Measurements from ENCODE around the gene ZBTB7C. TPM values are rescaled to one million over a fixed set of nuclear protein-coding genes. Genes with fewer than 3 reads are reported as not detected.

ZBTB7C gene
- total RNA-seq, 2 experiments from 2014 or later = 0.81 to 0.95 TPM

GRCh38 chr18:48133671-48134251, 275.4 kb downstream of the ZBTB7C start:
- Mint-ChIP-seq H3K27ac (no peak overlapping the region), H3K36me3 (ENCODE audit: low read depth) (no peaks in the 10 kb centered on the region), H3K27me3 (peaks cover 82% of the 10 kb centered on the region), H3K4me3 (no peak overlapping the region), H3K9me3 (no peaks in the 10 kb centered on the region), H3K4me1 (peaks cover 45% of the 10 kb centered on the region)
- POLR2A ChIA-PET = interaction anchor here (0.6 kb wide), 1 partner anchor 121 kb away, joined by 4 read pairs; no protein-coding TSS in a partner anchor
- CTCF ChIA-PET = no interaction called here
- DNase-seq = no peak

GRCh38 chr18:48132797-48133655, 276.2 kb downstream of the ZBTB7C start:
- DNase-seq = no peak
- Mint-ChIP-seq H3K27me3 (peaks cover 80% of the 10 kb centered on the region), H3K27ac (no peak overlapping the region), H3K9me3 (no peaks in the 10 kb centered on the region), H3K36me3 (ENCODE audit: low read depth) (no peaks in the 10 kb centered on the region), H3K4me3 (no peak overlapping the region), H3K4me1 (peaks cover 39% of the 10 kb centered on the region)
- CTCF ChIA-PET = no interaction called here
- POLR2A ChIA-PET = interaction anchor here (0.6 kb wide), 1 partner anchor 122 kb away, joined by 4 read pairs; no protein-coding TSS in a partner anchor

- Mint-ChIP-seq H3K4me1 (peaks cover 26% of the 10 kb centered on the region), H3K9me3 (no peaks in the 10 kb centered on the region), H3K4me3 (no peak overlapping the region), H3K36me3 (ENCODE audit: low read depth) (no peaks in the 10 kb centered on the region), H3K27me3 (peaks cover 74% of the 10 kb centered on the region), H3K27ac (no peak overlapping the region)
- ChIA-PET POLR2A (no interaction called here), CTCF (no interaction called here)
- no peak for DNase-seq
Measured at GRCh38 chr18:48131042-48131441, 278.1 kb downstream of the ZBTB7C start.

GRCh38 chr18:48129621-48130082, 279.5 kb downstream of the ZBTB7C start:
- DNase-seq = no peak
- H3K4me1 Mint-ChIP-seq = peaks cover 30% of the 10 kb centered on the region
- H3K4me3 Mint-ChIP-seq = no peak overlapping the region
- ChIA-PET POLR2A (interaction anchor here (1.2 kb wide), 1 partner anchor 10 kb away, joined by 4 read pairs; no protein-coding TSS in a partner anchor), CTCF (interaction anchor here (1.1 kb wide), 1 partner anchor 12 kb away, joined by 3 read pairs; no protein-coding TSS in a partner anchor)
- H3K36me3 Mint-ChIP-seq (ENCODE audit: low read depth) = no peaks in the 10 kb centered on the region
- peaks cover 62% of the 10 kb centered on the region for H3K27me3 Mint-ChIP-seq
- H3K27ac Mint-ChIP-seq = no peak overlapping the region
- no peaks in the 10 kb centered on the region for H3K9me3 Mint-ChIP-seq

- DNase-seq = no peak
- CTCF ChIA-PET = no interaction called here
- Mint-ChIP-seq H3K36me3 (ENCODE audit: low read depth) (no peaks in the 10 kb centered on the region), H3K4me1 (peaks cover 33% of the 10 kb centered on the region), H3K9me3 (no peaks in the 10 kb centered on the region), H3K4me3 (no peak overlapping the region), H3K27ac (no peak overlapping the region), H3K27me3 (peaks cover 42% of the 10 kb centered on the region)
- POLR2A ChIA-PET = no interaction called here
Measured at GRCh38 chr18:48127606-48128005, 281.6 kb downstream of the ZBTB7C start.

- no peaks in the 10 kb centered on the region for H3K9me3 Mint-ChIP-seq
- DNase-seq = no peak
- H3K4me1 Mint-ChIP-seq = peaks cover 36% of the 10 kb centered on the region
- H3K27ac Mint-ChIP-seq = no peak overlapping the region
- no peak overlapping the region for H3K4me3 Mint-ChIP-seq
- ChIA-PET POLR2A (no interaction called here), CTCF (no interaction called here)
- no peaks in the 10 kb centered on the region for H3K36me3 Mint-ChIP-seq (ENCODE audit: low read depth)
- peaks cover 33% of the 10 kb centered on the region for H3K27me3 Mint-ChIP-seq
Measured at GRCh38 chr18:48126240-48126639, 282.9 kb downstream of the ZBTB7C start.

- ChIA-PET POLR2A (no interaction called here), CTCF (no interaction called here)
- Mint-ChIP-seq H3K36me3 (ENCODE audit: low read depth) (no peaks in the 10 kb centered on the region), H3K27me3 (peaks cover 29% of the 10 kb centered on the region), H3K4me1 (peaks cover 36% of the 10 kb centered on the region), H3K9me3 (no peaks in the 10 kb centered on the region), H3K27ac (no peak overlapping the region), H3K4me3 (no peak overlapping the region)
- DNase-seq = no peak
Measured at GRCh38 chr18:48125724-48126123, 283.5 kb downstream of the ZBTB7C start.

- peaks cover 36% of the 10 kb centered on the region for H3K4me1 Mint-ChIP-seq
- no peaks in the 10 kb centered on the region for H3K9me3 Mint-ChIP-seq
- ChIA-PET POLR2A (interaction anchor here (1.4 kb wide), 1 partner anchor 102 kb away, joined by 4 read pairs; no protein-coding TSS in a partner anchor), CTCF (interaction anchor here (1.0 kb wide), 1 partner anchor 376 kb away, joined by 4 read pairs; no protein-coding TSS in a partner anchor)
- H3K36me3 Mint-ChIP-seq (ENCODE audit: low read depth) = no peaks in the 10 kb centered on the region
- no peak overlapping the region for H3K4me3 Mint-ChIP-seq
- peak; percentile 57 for DNase-seq
- peaks cover 26% of the 10 kb centered on the region for H3K27me3 Mint-ChIP-seq
- peak overlapping the region; percentile 66 for H3K27ac Mint-ChIP-seq
Measured at GRCh38 chr18:48124857-48125626, 284.1 kb downstream of the ZBTB7C start.

GRCh38 chr18:48123941-48124340, 285.2 kb downstream of the ZBTB7C start:
- POLR2A ChIA-PET = interaction anchor here (0.9 to 1.4 kb wide), 2 partner anchors 14 to 103 kb away, joined by 3 to 4 read pairs; no protein-coding TSS in a partner anchor
- H3K4me1 Mint-ChIP-seq = peaks cover 36% of the 10 kb centered on the region
- no peaks in the 10 kb centered on the region for H3K36me3 Mint-ChIP-seq (ENCODE audit: low read depth)
- no peak for DNase-seq
- no peak overlapping the region for H3K4me3 Mint-ChIP-seq
- H3K27ac Mint-ChIP-seq = no peak overlapping the region
- H3K9me3 Mint-ChIP-seq = no peaks in the 10 kb centered on the region
- H3K27me3 Mint-ChIP-seq = peaks cover 30% of the 10 kb centered on the region
- CTCF ChIA-PET = no interaction called here

GRCh38 chr18:48123324-48123723, 285.9 kb downstream of the ZBTB7C start:
- H3K27me3 Mint-ChIP-seq = peaks cover 27% of the 10 kb centered on the region
- no peak for DNase-seq
- H3K9me3 Mint-ChIP-seq = no peaks in the 10 kb centered on the region
- ChIA-PET CTCF (no interaction called here), POLR2A (interaction anchor here (0.9 kb wide), 1 partner anchor 14 kb away, joined by 3 read pairs; no protein-coding TSS in a partner anchor)
- H3K27ac Mint-ChIP-seq = no peak overlapping the region
- H3K4me1 Mint-ChIP-seq = peaks cover 36% of the 10 kb centered on the region
- no peaks in the 10 kb centered on the region for H3K36me3 Mint-ChIP-seq (ENCODE audit: low read depth)
- no peak overlapping the region for H3K4me3 Mint-ChIP-seq

- no peak overlapping the region for H3K27ac Mint-ChIP-seq
- peaks cover 36% of the 10 kb centered on the region for H3K4me1 Mint-ChIP-seq
Measured at GRCh38 chr18:48122816-48123215, 286.4 kb downstream of the ZBTB7C start.

GRCh38 chr18:48122376-48122775, 286.8 kb downstream of the ZBTB7C start:
- H3K27me3 Mint-ChIP-seq = peaks cover 27% of the 10 kb centered on the region
- no peak overlapping the region for H3K4me3 Mint-ChIP-seq
- no peaks in the 10 kb centered on the region for H3K9me3 Mint-ChIP-seq
- no peak for DNase-seq
- H3K4me1 Mint-ChIP-seq = peaks cover 36% of the 10 kb centered on the region
- ChIA-PET CTCF (no interaction called here), POLR2A (no interaction called here)
- no peaks in the 10 kb centered on the region for H3K36me3 Mint-ChIP-seq (ENCODE audit: low read depth)
- no peak overlapping the region for H3K27ac Mint-ChIP-seq

More at GRCh38 chr18:48122816-48123215, 286.4 kb downstream of the ZBTB7C start:
- no peak for DNase-seq
- CTCF ChIA-PET = no interaction called here
- POLR2A ChIA-PET = no interaction called here
- no peak overlapping the region for H3K4me3 Mint-ChIP-seq
- H3K27me3 Mint-ChIP-seq = peaks cover 24% of the 10 kb centered on the region
- no peaks in the 10 kb centered on the region for H3K36me3 Mint-ChIP-seq (ENCODE audit: low read depth)
- no peaks in the 10 kb centered on the region for H3K9me3 Mint-ChIP-seq

GRCh38 chr18:48121752-48122151, 287.4 kb downstream of the ZBTB7C start:
- Mint-ChIP-seq H3K36me3 (ENCODE audit: low read depth) (no peaks in the 10 kb centered on the region), H3K27me3 (peaks cover 29% of the 10 kb centered on the region), H3K4me3 (no peak overlapping the region), H3K9me3 (no peaks in the 10 kb centered on the region), H3K27ac (no peak overlapping the region), H3K4me1 (peaks cover 36% of the 10 kb centered on the region)
- POLR2A ChIA-PET = no interaction called here
- no peak for DNase-seq
- CTCF ChIA-PET = no interaction called here
